ENCODE results near the gene TTC3. TPM values are rescaled to one million over a fixed set of nuclear protein-coding genes. Genes with fewer than 3 reads are reported as not detected.

TTC3 gene
- total RNA-seq, 3 donors from 2014 or later (not counting 1 experiment from before 2014, with no cell fraction given), result 83.1 to 97.4 (median 88.3) TPM

GRCh38 chr21:37085726-37086125 lies 12.7 kb downstream of the TTC3 start:
- Histone ChIP-seq H3K4me1 (ENCODE audit: control insufficient read depth, insufficient read depth, low read length) (no peaks in the 10 kb centered on the region), H3K9me3 (ENCODE audit: control insufficient read depth, insufficient read depth, low read length) (no peaks in the 10 kb centered on the region), H3K36me3 (ENCODE audit: control insufficient read depth, insufficient read depth, low read length) (peaks cover 9% of the 10 kb centered on the region), H3K27me3 (ENCODE audit: control insufficient read depth, insufficient read depth, low read length) (no peaks in the 10 kb centered on the region), H3K27ac (ENCODE audit: low read length) (no peak overlapping the region), H3K4me3 (ENCODE audit: low read length) (no peak overlapping the region)
- no peak for ATAC-seq
- H3K9me3 Mint-ChIP-seq, result no peaks in the 10 kb centered on the region
- intact Hi-C loops (cut with micrococcal nuclease), result no loop called here
- no peak for DNase-seq
- 87% methylated on average over 3 of the region's 3 CpGs for WGBS (ENCODE audit: insufficient coverage)
- no peak overlapping the region for H3K27ac Mint-ChIP-seq
- no peak for TF ChIP-seq CTCF (IDR thresholded peaks at IDR 0.05)
- H3K4me1 Mint-ChIP-seq, result peaks cover 9 to 12% of the 10 kb centered on the region in 2 donors
- no peaks in the 10 kb centered on the region for H3K36me3 Mint-ChIP-seq
- no peaks in the 10 kb centered on the region for H3K27me3 Mint-ChIP-seq (ENCODE audit: low read depth in 2 of 2)
- no peak overlapping the region for H3K4me3 Mint-ChIP-seq

GRCh38 chr21:37087188-37087587 lies 14.1 kb downstream of the TTC3 start:
- H3K36me3 ChIP-seq (ENCODE audit: control insufficient read depth, insufficient read depth, low read length), result peaks cover 13% of the 10 kb centered on the region
- peak in 1 of 2 donors; percentile 33 for DNase-seq
- no peak for TF ChIP-seq CTCF (IDR thresholded peaks at IDR 0.05)
- no peaks in the 10 kb centered on the region for H3K27me3 ChIP-seq (ENCODE audit: control insufficient read depth, insufficient read depth, low read length)
- H3K4me3 ChIP-seq (ENCODE audit: low read length), result no peak overlapping the region
- H3K27ac ChIP-seq (ENCODE audit: low read length), result no peak overlapping the region
- Mint-ChIP-seq H3K4me1 (peaks cover 9 to 12% of the 10 kb centered on the region in 2 donors), H3K9me3 (no peaks in the 10 kb centered on the region), H3K4me3 (no peak overlapping the region), H3K36me3 (no peaks in the 10 kb centered on the region), H3K27ac (no peak overlapping the region), H3K27me3 (ENCODE audit: low read depth in 2 of 2) (no peaks in the 10 kb centered on the region)
- no peaks in the 10 kb centered on the region for H3K9me3 ChIP-seq (ENCODE audit: control insufficient read depth, insufficient read depth, low read length)
- H3K4me1 ChIP-seq (ENCODE audit: control insufficient read depth, insufficient read depth, low read length), result no peaks in the 10 kb centered on the region
- no peak for ATAC-seq
- 72% methylated on average over 5 of the region's 5 CpGs for WGBS (ENCODE audit: insufficient coverage)
- intact Hi-C loops (cut with micrococcal nuclease), result no loop called here

- H3K27ac Mint-ChIP-seq, result no peak overlapping the region
- no peaks in the 10 kb centered on the region for H3K27me3 Mint-ChIP-seq (ENCODE audit: low read depth in 2 of 2)
- Histone ChIP-seq H3K27ac (ENCODE audit: low read length) (no peak overlapping the region), H3K36me3 (ENCODE audit: control insufficient read depth, insufficient read depth, low read length) (peaks cover 16% of the 10 kb centered on the region), H3K4me1 (ENCODE audit: control insufficient read depth, insufficient read depth, low read length) (no peaks in the 10 kb centered on the region), H3K4me3 (ENCODE audit: low read length) (no peak overlapping the region), H3K27me3 (ENCODE audit: control insufficient read depth, insufficient read depth, low read length) (no peaks in the 10 kb centered on the region), H3K9me3 (ENCODE audit: control insufficient read depth, insufficient read depth, low read length) (no peaks in the 10 kb centered on the region)
- ATAC-seq (no peak), DNase-seq (no peak)
- H3K9me3 Mint-ChIP-seq, result no peaks in the 10 kb centered on the region
- no peaks in the 10 kb centered on the region for H3K36me3 Mint-ChIP-seq
- WGBS (ENCODE audit: insufficient coverage), result 81% methylated on average over 2 of the region's 5 CpGs
- peaks cover 3 to 6% of the 10 kb centered on the region in 2 donors for H3K4me1 Mint-ChIP-seq
- H3K4me3 Mint-ChIP-seq, result no peak overlapping the region
- no peak for TF ChIP-seq CTCF (IDR thresholded peaks at IDR 0.05)
- intact Hi-C loops (cut with micrococcal nuclease), result no loop called here
Observed at GRCh38 chr21:37088186-37088735, 15.2 kb downstream of the TTC3 start.

GRCh38 chr21:37093977-37094376 lies 20.9 kb downstream of the TTC3 start:
- Mint-ChIP-seq H3K9me3 (no peaks in the 10 kb centered on the region), H3K27me3 (ENCODE audit: low read depth in 2 of 2) (no peaks in the 10 kb centered on the region), H3K36me3 (no peaks in the 10 kb centered on the region), H3K4me1 (no peaks in the 10 kb centered on the region), H3K4me3 (no peak overlapping the region), H3K27ac (no peak overlapping the region)
- Histone ChIP-seq H3K9me3 (ENCODE audit: control insufficient read depth, insufficient read depth, low read length) (no peaks in the 10 kb centered on the region), H3K4me1 (ENCODE audit: control insufficient read depth, insufficient read depth, low read length) (no peaks in the 10 kb centered on the region), H3K36me3 (ENCODE audit: control insufficient read depth, insufficient read depth, low read length) (peaks cover 37% of the 10 kb centered on the region), H3K27me3 (ENCODE audit: control insufficient read depth, insufficient read depth, low read length) (no peaks in the 10 kb centered on the region), H3K27ac (ENCODE audit: low read length) (no peak overlapping the region), H3K4me3 (ENCODE audit: low read length) (no peak overlapping the region)
- DNase-seq, result no peak
- intact Hi-C loops (cut with micrococcal nuclease), result no loop called here
- ATAC-seq, result no peak
- no peak for TF ChIP-seq CTCF (IDR thresholded peaks at IDR 0.05)

Measured in natural killer cell (primary cell).